GM18951 (cell line): ENCODE results near the gene FLT1.

ENCODE experiments used
- POLR2A ChIP-seq: IDR thresholded peaks from 4 replicates; pipeline ENCODE4 v1.6.1; 2011; ENCODE audit warnings: mild to moderate bottlenecking; ENCODE audit not compliant: insufficient read length, insufficient read depth; ENCODE audit errors: extremely low read depth
- in situ Hi-C: fragments of 300-500 bp; cut with MboI; formaldehyde crosslinking; loops from one replicate; pipeline ENCODE4 v1.12.0; 2022; ENCODE audit warnings: low sequenced_read_pairs, mixed read lengths, inconsistent platforms; ENCODE audit not compliant: unreplicated experiment

The FLT1 gene

GRCh38 chr13:28357247-28357825, 137.6 kb downstream of the FLT1 start:
- no peak for TF ChIP-seq POLR2A
- in situ Hi-C loops: no loop called here

- TF ChIP-seq POLR2A: no peak
- in situ Hi-C loops: no loop called here
Observed at GRCh38 chr13:28356561-28357021, 138.3 kb downstream of the FLT1 start.

DNA sequence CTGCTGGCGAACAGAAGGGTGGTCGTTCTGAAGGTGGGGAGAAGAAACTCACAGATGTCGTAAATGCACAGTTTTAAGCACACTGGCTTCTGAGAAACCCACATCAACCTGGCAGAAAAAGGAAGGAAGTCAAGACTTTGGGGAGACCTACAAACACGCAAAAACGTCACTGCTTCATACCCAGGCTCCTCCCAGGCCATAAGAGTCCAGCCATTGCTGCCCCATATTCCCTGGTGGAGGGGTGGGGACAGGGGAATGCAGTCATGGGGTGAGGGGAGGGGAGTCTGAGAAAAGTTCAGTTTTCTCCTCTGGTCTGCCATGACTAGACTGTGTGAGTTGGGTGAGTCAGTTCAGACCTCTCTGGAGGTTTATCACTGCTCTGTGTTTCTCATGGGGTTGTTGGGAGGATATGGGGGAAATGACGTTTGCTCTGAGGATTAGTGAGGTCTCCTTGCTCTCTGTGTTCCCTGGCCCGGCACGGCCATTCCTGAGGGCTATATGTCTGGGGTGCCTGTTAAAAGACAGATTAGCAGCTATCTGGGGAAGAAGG, 139.0 kb downstream of the FLT1 start:
- in situ Hi-C loops: no loop called here
- no peak for TF ChIP-seq POLR2A

GRCh38 chr13:28355046-28355821, 139.7 kb downstream of the FLT1 start:
- TF ChIP-seq POLR2A: no peak
- in situ Hi-C loops: no loop called here

- in situ Hi-C loops: no loop called here
- no peak for TF ChIP-seq POLR2A
Observed at GRCh38 chr13:28353679-28354078, 141.2 kb downstream of the FLT1 start.

DNA sequence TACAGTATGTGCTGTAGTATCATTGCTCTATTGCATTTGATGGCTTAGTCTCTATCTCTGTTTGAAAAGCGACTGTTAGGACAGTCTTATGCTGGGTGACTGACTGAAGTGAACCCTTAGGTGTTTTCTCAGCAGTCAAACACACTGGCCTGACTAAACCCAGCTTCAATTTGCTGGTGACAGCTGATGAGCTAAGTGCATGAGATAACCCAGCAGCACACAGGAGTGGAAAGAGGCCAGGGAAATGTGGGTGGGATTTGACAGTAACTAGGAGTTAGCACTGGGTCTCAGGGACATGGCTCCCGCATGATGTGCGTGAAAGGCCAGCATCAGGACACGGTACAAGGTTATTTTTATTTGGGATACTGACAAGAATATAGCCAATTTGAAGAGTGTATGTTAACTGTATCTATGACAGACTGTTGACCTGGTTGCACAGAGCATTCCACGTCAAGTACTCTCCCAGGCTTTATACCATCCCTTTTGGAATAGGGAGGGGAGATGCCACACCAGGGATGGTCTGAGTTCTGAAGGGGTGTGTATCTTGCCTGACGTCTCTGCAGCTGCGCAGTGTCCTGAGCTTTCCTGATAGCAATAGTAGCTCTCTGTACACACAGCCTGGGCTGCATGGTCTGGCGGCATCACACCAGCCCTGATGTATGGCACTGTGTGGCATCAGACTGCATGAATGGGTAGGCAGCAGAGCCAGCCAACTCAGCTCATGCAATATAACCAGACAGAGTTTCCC, 144.8 kb downstream of the FLT1 start:
- TF ChIP-seq POLR2A: no peak
- in situ Hi-C loops: no loop called here

GRCh38 chr13:28349371-28349770, 145.6 kb downstream of the FLT1 start:
- no peak for TF ChIP-seq POLR2A
- in situ Hi-C loops: no loop called here

- TF ChIP-seq POLR2A: no peak
- in situ Hi-C loops: no loop called here
Observed at GRCh38 chr13:28347456-28348371, 147.2 kb downstream of the FLT1 start.

GRCh38 chr13:28346154-28346553, 148.8 kb downstream of the FLT1 start:
- TF ChIP-seq POLR2A: no peak
- in situ Hi-C loops: no loop called here

- in situ Hi-C loops: no loop called here
- no peak for TF ChIP-seq POLR2A
Observed at GRCh38 chr13:28344163-28344562, 150.8 kb downstream of the FLT1 start.

- in situ Hi-C loops: no loop called here
- no peak for TF ChIP-seq POLR2A
Observed at GRCh38 chr13:28342251-28342650, 152.7 kb downstream of the FLT1 start.

GRCh38 chr13:28340272-28340793, 154.6 kb downstream of the FLT1 start:
- in situ Hi-C loops: no loop called here

GRCh38 chr13:28339419-28339818, 155.5 kb downstream of the FLT1 start:
- in situ Hi-C loops: no loop called here
- no peak for TF ChIP-seq POLR2A

More at GRCh38 chr13:28340272-28340793, 154.6 kb downstream of the FLT1 start:
- no peak for TF ChIP-seq POLR2A

DNA sequence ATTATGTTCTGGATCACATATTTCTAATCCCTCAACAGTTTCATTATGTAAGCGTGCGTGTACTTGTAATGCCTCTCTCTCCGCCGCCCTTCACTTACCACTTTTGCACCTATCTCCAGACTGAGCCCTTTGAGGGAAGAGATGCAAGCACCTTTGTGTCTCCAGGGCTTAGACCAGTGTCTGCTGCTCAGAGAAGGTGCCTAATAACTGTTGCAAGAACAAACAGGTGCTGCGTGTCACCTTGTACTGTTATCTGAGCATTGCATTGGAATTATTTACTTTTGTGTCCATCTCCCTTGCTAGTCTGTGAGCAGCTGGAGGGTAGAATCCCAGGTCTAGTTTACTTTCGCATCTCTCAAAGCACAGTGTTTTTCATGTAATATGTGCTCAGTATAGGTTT, 156.2 kb downstream of the FLT1 start:
- in situ Hi-C loops: no loop called here
- no peak for TF ChIP-seq POLR2A
